ENCODE measurements around the gene SRI.
"Not testable (repeated sequence)": the region's sequence is repeated elsewhere in the genome, so short reads cannot be mapped to it uniquely, and the experiment has no call there.

The SRI gene

GRCh38 chr7:88172842-88173241, 47.0 kb downstream of the SRI start:
- no peak for FAIRE-seq

- peak; percentile 99 for FAIRE-seq
Measured at GRCh38 chr7:88169717-88170320, 50.0 kb downstream of the SRI start.

- FAIRE-seq, result no peak
Measured at GRCh38 chr7:88167721-88168120, 52.1 kb downstream of the SRI start.

GRCh38 chr7:88167223-88167622, 52.6 kb downstream of the SRI start:
- no peak for FAIRE-seq

GRCh38 chr7:88165697-88166096, 54.1 kb downstream of the SRI start:
- no peak for FAIRE-seq

- not testable (repeated sequence) for FAIRE-seq
Measured at GRCh38 chr7:88159741-88160140, 60.1 kb downstream of the SRI start.

GRCh38 chr7:88156356-88156755, 63.5 kb downstream of the SRI start:
- no peak for FAIRE-seq

GRCh38 chr7:88155756-88156155, 64.1 kb downstream of the SRI start:
- FAIRE-seq, result no peak
